GM18507 (cell line): Measurements from ENCODE around the gene MOB3B.

Experiments
- DNase-seq: peaks from one replicate; pipeline ENCODE4 v3.0.0; 2011; ENCODE audit warnings: low read depth; ENCODE audit not compliant: insufficient read length; ENCODE audit errors: extremely low spot score
- FAIRE-seq: peaks from 2 replicates; lab custom pipeline; 2011; peaks lifted over from hg19 to GRCh38; lab: Jason Lieb, UNC

Gene MOB3B

GRCh38 chr9:27407491-27407890 is 122.1 kb downstream of the MOB3B start:
- FAIRE-seq: no peak

DNA sequence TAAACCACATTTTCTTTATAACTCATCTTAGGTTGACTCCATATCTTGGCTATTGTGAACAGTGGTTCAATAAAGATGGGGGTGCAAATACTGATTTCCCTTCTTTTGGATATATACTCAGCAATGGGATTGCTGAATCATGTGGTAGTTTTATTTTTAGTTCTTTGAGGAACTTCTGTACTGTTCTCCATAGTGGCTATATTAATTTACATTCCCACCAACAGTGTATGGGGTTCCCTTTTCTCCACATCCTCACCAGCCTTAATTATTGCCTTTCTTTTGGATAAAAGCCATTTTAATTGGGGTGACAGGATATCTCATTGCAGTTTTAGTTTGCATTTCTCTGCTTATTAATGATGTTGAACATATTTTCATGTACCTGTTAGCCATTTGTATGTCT is 125.0 kb downstream of the MOB3B start:
- FAIRE-seq (no peak), DNase-seq (no peak)

More at GRCh38 chr9:27407491-27407890, 122.1 kb downstream of the MOB3B start:
- no peak for DNase-seq

DNA sequence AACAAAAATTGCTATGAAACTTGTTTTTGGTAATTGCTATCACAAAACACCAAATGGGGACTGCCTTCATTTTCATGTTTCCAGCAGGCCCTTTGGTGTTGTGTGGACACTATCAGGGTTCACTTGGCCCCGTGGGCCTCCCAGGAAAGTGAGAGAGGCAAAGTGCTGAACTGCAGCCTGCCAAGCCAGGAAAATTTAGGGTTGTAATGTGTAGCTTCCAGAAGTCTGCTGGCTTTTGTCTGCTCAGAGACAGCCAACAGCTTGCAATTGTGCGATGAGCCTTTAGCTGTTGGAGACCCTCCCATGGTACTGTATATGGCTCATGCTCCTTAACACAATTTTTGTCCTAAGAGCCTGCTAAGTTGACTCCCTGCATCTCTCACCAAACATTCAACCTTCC is 127.0 kb downstream of the MOB3B start:
- DNase-seq: no peak
- no peak for FAIRE-seq

DNA sequence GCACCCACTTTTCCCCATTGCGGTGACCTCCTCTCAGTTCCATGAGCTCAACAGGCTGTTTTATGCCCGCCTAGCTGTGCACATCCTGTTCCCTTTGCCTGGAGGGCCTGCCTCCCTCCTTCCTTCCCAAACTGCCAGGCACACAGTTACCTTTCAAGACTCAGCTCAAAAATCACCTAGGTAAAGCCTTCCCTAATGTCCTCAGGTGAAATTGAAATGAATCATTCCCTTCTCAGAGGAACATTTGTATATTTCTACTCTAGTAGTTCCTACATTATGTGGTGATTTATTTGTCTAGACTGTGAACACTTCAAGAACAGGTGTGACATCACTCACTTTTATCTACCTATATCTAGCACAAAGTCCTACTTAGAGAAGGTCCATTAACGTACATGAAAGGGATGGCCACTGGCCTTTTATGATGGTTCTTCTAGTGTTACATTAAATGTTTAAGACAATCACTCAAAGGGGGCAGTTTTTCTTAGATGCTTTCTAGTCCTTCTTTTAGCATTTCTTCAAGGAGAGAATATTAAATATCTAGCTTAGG is 129.2 kb downstream of the MOB3B start:
- DNase-seq (no peak), FAIRE-seq (no peak)

DNA sequence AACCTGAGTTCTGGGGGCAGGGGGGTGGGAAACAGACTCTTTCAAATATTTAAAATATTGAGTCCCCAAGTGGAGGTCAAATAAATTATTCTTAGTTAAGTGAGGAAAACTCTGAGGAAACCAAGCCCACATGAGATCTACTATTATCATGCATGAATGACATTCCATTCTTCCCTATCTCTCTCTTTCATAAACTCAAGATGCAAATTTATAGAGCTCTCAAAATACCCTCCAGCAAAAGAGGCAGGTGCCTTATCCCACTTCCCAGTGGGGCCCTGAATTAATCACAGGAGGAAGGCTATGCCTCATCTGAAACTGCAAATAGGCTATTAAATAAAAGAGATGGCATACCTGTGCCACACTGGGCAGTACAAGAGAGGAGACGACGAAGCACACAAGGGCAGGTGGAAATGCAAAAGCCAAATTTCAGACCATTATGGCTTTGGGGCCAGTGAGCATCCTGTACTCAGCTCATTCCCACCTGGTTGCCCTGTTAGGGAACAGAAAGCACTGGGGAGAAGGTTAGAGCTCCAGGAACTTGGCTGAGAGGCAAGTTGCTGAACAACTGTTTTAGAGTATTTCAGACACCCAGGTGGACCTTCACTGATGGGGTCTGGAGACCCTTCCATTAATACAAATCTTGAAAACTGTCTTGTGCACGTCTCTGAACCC is 130.5 kb downstream of the MOB3B start:
- DNase-seq (no peak), FAIRE-seq (no peak)

DNA sequence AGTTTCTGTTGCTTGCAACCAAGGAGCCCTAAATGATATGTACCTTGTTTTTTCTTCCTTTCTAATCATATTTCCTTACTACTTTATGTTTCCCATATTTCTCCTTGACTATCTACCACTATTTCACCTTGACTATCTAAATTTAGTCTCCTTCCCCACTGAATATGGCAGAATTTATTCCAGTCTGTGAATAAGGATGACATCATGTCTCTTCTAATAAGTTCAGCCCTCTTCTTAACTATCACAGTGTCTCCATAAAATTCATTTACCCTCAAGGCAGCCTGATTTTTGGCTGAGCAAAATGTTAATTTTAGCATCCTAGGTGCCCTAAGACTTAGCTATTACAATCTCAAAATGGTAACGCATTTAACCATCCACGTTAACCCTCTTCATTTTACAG is 133.1 kb downstream of the MOB3B start:
- FAIRE-seq (no peak), DNase-seq (no peak)

- DNase-seq: no peak
- FAIRE-seq: no peak
Measured at GRCh38 chr9:27395484-27395921, 134.1 kb downstream of the MOB3B start.

GRCh38 chr9:27394826-27395201 is 134.8 kb downstream of the MOB3B start:
- FAIRE-seq: no peak

DNA sequence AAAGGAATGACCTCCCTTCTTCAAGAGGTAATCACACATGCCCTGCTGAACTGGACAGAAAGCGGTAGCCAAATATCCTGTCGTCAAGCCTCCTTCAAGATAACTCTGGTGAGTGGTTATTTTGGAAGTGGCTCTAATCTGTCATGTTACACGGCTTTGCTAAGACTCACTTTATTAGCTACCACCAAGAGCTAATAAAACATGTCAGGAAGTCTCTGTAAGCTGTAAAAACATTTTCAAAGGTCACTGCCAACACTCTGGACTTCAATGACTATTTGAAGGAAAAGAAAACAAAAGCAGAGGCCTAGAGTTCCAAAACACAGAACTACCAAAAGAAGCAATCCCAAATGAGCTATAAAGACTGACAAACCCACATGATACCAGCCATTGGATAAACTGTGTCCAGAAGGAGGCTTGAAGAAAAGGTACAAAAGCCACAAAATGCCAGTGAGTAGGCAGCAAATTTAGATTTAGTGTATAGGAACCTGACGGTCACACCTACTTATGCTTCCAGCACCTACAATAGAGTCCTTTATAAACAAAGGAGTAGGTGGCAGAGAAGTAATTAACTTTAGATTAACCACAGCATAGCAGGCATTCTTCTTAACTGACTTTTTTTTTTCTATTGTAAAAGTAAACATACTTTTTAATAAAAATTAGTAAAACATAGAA is 135.3 kb downstream of the MOB3B start:
- DNase-seq (no peak), FAIRE-seq (no peak)

More at GRCh38 chr9:27394826-27395201, 134.8 kb downstream of the MOB3B start:
- no peak for DNase-seq

DNA sequence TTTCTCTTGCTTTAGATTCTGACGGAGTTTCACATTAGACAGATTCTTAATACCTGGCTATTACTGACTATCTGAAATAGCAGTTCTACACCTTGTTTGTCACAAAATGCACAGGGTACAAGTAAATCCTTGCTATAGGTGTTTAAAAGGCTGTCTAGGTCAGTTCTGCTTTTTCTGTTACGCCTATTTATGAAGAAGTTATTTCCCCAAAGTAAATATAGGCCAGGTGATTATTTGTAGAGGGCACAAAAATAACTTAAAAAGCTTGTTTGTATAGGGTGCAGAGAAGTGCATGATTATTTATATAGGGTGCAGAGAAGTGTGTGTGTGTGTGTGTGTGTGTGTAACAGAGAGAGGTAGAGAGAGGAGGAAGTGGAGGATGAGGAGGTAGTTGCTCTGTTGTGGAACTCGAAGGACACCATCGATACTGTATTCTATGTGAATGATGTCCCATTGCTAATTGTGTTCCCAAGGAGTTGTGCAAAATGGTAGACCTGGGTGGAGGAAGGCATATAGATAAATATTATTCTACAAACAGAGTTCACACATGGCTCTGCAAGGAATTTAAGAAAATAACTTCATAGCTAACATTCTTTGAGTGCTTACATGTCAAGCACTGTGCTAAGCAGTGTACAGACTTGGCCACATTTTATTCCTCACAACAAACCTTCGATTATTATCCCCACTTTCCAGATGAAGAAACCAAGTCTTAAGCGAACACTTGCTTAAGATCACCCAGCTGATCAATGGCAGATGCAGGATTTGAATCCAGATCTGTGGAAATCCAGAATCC is 136.4 kb downstream of the MOB3B start:
- no peak for FAIRE-seq
- no peak for DNase-seq

- FAIRE-seq (no peak), DNase-seq (no peak)
Measured at GRCh38 chr9:27392451-27392850, 137.2 kb downstream of the MOB3B start.

DNA sequence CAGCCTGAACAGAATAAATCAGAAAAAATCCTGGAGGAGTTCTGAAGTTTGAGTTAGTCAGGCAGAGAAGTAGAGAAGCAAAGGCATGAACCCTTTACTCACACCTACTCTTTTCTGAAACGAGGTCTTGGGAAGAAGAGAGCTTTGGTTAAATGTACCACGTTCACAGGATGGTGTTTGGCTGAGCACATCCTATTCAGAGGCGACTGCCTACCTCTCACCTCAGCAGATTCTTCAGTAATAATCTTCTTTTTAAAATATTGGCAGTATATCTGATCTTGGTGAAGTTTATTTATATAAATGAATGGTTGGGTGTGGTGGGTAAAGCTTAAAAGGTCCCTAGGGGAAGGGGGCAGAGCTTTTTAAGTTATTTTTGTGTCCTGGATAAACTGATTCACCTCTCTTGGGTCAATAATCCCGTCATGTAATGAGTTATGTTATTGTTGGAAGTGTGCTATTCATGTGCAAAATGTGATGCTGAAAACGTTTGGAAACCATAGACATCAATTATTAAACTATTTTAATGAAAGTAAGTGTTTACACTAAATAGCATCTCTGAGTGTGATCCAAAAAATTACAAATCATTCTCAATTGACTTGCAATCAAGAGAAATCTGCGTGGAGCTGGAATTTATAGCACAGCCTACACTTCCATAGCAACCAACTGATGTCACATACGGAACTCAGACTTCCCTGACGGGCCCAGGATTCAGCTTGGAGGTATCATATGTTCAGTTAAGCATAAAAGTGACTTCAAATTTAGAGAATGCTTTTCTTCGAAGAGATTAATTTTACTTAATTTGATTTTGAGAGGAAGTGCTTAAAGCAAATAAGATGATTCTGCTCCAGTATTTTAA is 138.3 kb downstream of the MOB3B start:
- DNase-seq (no peak), FAIRE-seq (no peak)

- DNase-seq (no peak), FAIRE-seq (no peak)
Measured at GRCh38 chr9:27388150-27388549, 141.5 kb downstream of the MOB3B start.

GRCh38 chr9:27387722-27388121 is 141.9 kb downstream of the MOB3B start:
- FAIRE-seq: no peak
- no peak for DNase-seq

- DNase-seq: no peak
- peak; percentile 35 for FAIRE-seq
Measured at GRCh38 chr9:27386571-27387091, 143.0 kb downstream of the MOB3B start.

- peak; percentile 9 for FAIRE-seq
- no peak for DNase-seq
Measured at GRCh38 chr9:27385606-27386322, 143.8 kb downstream of the MOB3B start.

- FAIRE-seq: no peak
- no peak for DNase-seq
Measured at GRCh38 chr9:27384262-27385014, 145.2 kb downstream of the MOB3B start.

DNA sequence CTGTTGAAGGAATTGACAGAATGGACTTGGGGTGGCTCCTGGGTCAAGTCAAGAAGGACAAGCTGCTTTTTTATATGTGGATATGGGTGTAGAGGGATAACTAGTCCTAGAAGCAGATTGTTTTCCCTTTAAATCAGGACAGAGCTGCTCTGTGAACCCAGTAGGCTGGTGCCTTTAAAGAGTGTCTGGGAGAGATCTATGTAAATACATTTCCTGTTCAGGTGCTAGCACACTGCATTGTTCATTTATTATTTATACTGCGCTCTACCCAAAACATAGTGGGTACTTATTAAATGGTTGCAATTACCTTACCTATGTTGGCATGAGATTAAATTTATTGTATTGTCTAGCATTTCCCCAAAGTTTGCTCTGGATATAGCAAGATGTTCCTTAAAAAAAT is 146.1 kb downstream of the MOB3B start:
- DNase-seq: no peak
- peak; percentile 18 for FAIRE-seq
